Pancreas (tissue), 10 donors: ENCODE data around the gene PRKAB2. TPM values are rescaled to one million over a fixed set of nuclear protein-coding genes. Genes with fewer than 3 reads are reported as not detected.
"Not testable (repeated sequence)": the region's sequence is repeated elsewhere in the genome, so short reads cannot be mapped to it uniquely, and the experiment has no call there.

Experiments used
- ATAC-seq, 4 donors: fragments of 200-7000 bp; cut with Tn5 transposase; one replicate each; pipeline versions ENCODE4 v1.8.0 to v1.9.1; 2020; ENCODE audit warnings: mild to moderate bottlenecking in 4 of 4, moderate library complexity in 4 of 4
- DNase-seq, 6 donors: peaks; one replicate each; pipeline ENCODE4 v3.0.0-alpha.2; 2020
- FAIRE-seq: peaks from 2 replicates; lab custom pipeline; 2012; peaks lifted over from hg19 to GRCh38; lab: Jason Lieb, UNC
- H3K27ac ChIP-seq, 4 donors: fragments of 200-600 bp; sonication (generic); 1 replicate in 3 of 4; 2 replicates in 1 of 4; pipeline versions ENCODE4 v1.5.0 to v1.8.0; 2020
- H3K27me3 ChIP-seq, 4 donors: fragments of 200-600 bp; one replicate each; pipeline ENCODE4 v1.8.0; 2021
- H3K36me3 ChIP-seq, 3 donors: fragments of 200-600 bp; sonication (generic) in 1 of 3; one replicate each; pipeline versions ENCODE4 v1.5.0 to v1.8.0; 2020 to 2021
- H3K4me1 ChIP-seq, 3 donors: fragments of 200-600 bp; one replicate each; pipeline ENCODE4 v1.8.0; 2021
- H3K4me3 ChIP-seq, 4 donors: fragments of 200-600 bp; sonication (generic) in 2 of 4; one replicate each; pipeline versions ENCODE4 v1.5.0 to v1.8.0; 2020 to 2021
- H3K9me3 ChIP-seq, 4 donors: fragments of 200-600 bp; one replicate each; pipeline ENCODE4 v1.8.0; 2021
- CTCF ChIP-seq, 4 donors: fragments of 200-600 bp; sonication (generic) in 3 of 4; IDR thresholded peaks; one replicate each; pipeline versions ENCODE4 v1.5.0 to v1.8.0; 2021; ENCODE audit warnings: antibody characterized with exemption in 4 of 4
- WGBS, 2 donors: extraction: QIAGEN DNeasy Blood & Tissue Kit; methylation state at CpG; one replicate each; pipeline ENCODE4 v1.1.7; 2013; 5-methylcytosine and 5-hydroxymethylcytosine counted together
- intact Hi-C, 3 donors: fragments of 100-400 bp; cut with DNase I; formaldehyde crosslinking; loops; one replicate each; pipeline versions ENCODE4 v1.11.1 to v1.14.2; 2022
- polyA plus RNA-seq, 2 donors: library from polyadenylated mRNA; stranded (reverse); fragments of 200-250 nt; gene quantifications; one replicate each; pipeline ENCODE4 v1.2.3, GENCODE V29; 2013
- total RNA-seq, 6 donors: library from RNA; stranded (reverse); fragmentation: NEBNext Ultra II Directional in 4 of 6; extraction: Animal tissue kit (Norgen Biotek cat#: 25700) in 4 of 6; gene quantifications; one replicate each; pipeline versions ENCODE4 v1.2.1 to v1.2.4, GENCODE V29; 2021 to 2023
- donor health status: healthy with polysubstance abuse.
- donor health status: DM: no; HTN: no; CAD: no; lungs with moderate emphysema.
- donor health status: DM: no; HTN: no; CAD: no.
- donor health status: control.
- donor health status: control.
- donor health status: Bipolar disorder and iron deficiency.
- donor health status: DM: yes; HTN: yes; CAD: no.
- donor health status: DM: no; HTN: no; CAD: no.
- donor health status: DM: no; HTN: no; CAD: no.
- donor health status: DM: yes; HTN: yes; CAD: no.

Gene PRKAB2
- total and polyA plus RNA-seq, 8 donors, result 6.3 to 15.1 (median 11.7) TPM

GRCh38 chr1:147162093-147162492 is 10.2 kb downstream of the PRKAB2 start:
- intact Hi-C loops, result no loop called here
- DNase-seq (no peak), ATAC-seq (no peak), FAIRE-seq (no peak)
- Histone ChIP-seq H3K36me3 (peaks cover 0 to 34% (median 9%) of the 10 kb centered on the region in 3 donors), H3K27ac (no peak overlapping the region), H3K9me3 (no peaks in the 10 kb centered on the region), H3K4me3 (no peak overlapping the region), H3K27me3 (no peaks in the 10 kb centered on the region), H3K4me1 (no peaks in the 10 kb centered on the region)
- no peak for TF ChIP-seq CTCF (IDR thresholded peaks at IDR 0.05)

- H3K4me1 ChIP-seq, H3K9me3 ChIP-seq, intact Hi-C loops, DNase-seq, H3K4me3 ChIP-seq, FAIRE-seq, H3K27me3 ChIP-seq, ATAC-seq, H3K27ac ChIP-seq: not testable (repeated sequence)
- peaks cover 0 to 34% (median 9%) of the 10 kb centered on the region in 3 donors for H3K36me3 ChIP-seq
- WGBS, 2 donors, result 94 to 98% methylated on average over 2 of the region's 2 CpGs
These were observed 15.2 kb downstream of the PRKAB2 start for GRCh38 chr1:147157116-147157515.

GRCh38 chr1:147156642-147157041 is 15.6 kb downstream of the PRKAB2 start:
- no peak for TF ChIP-seq CTCF (IDR thresholded peaks at IDR 0.05)
- WGBS, 2 donors, result 93 to 98% methylated on average over 3 of the region's 3 CpGs
- H3K4me1 ChIP-seq, result no peaks in the 10 kb centered on the region
- peaks cover 0 to 34% (median 9%) of the 10 kb centered on the region in 3 donors for H3K36me3 ChIP-seq
- DNase-seq, result no peak
- H3K4me3 ChIP-seq, result no peak overlapping the region
- ATAC-seq, result no peak
- no peak for FAIRE-seq
- no peaks in the 10 kb centered on the region for H3K9me3 ChIP-seq
- H3K27ac ChIP-seq, result no peak overlapping the region
- H3K27me3 ChIP-seq, result no peaks in the 10 kb centered on the region
- intact Hi-C loops, result no loop called here

- no peak for ATAC-seq
- intact Hi-C loops, result no loop called here
These were observed 19.5 kb downstream of the PRKAB2 start for GRCh38 chr1:147152772-147153171.

GRCh38 chr1:147151244-147151643 is 21.0 kb downstream of the PRKAB2 start:
- TF ChIP-seq CTCF (IDR thresholded peaks at IDR 0.05), result no peak

More at GRCh38 chr1:147152772-147153171, 19.5 kb downstream of the PRKAB2 start:
- Histone ChIP-seq H3K27ac (no peak overlapping the region), H3K36me3 (peaks cover 0 to 3% (median 0%) of the 10 kb centered on the region in 3 donors), H3K4me3 (no peak overlapping the region), H3K9me3 (no peaks in the 10 kb centered on the region), H3K27me3 (no peaks in the 10 kb centered on the region), H3K4me1 (no peaks in the 10 kb centered on the region)
- TF ChIP-seq CTCF (IDR thresholded peaks at IDR 0.05), result no peak
- FAIRE-seq (no peak), DNase-seq (no peak)
- WGBS, 2 donors, result 69 to 72% methylated on average over 3 of the region's 3 CpGs

More at GRCh38 chr1:147151244-147151643, 21.0 kb downstream of the PRKAB2 start:
- no peaks in the 10 kb centered on the region for H3K4me1 ChIP-seq
- WGBS, 2 donors, result 95 to 96% methylated on average over 1 of the region's 1 CpG
- ATAC-seq (no peak), FAIRE-seq (no peak), DNase-seq (no peak)
- no peak overlapping the region for H3K27ac ChIP-seq
- no peaks in the 10 kb centered on the region for H3K27me3 ChIP-seq
- intact Hi-C loops, result no loop called here
- no peaks in the 10 kb centered on the region for H3K9me3 ChIP-seq
- H3K4me3 ChIP-seq, result no peak overlapping the region
- H3K36me3 ChIP-seq, result no peaks in the 10 kb centered on the region
